KMS-11 (cell line): Measurements from ENCODE around the gene ABTB2.

Source experiments
- H2AFZ ChIP-seq: fragments of 200-600 bp; sonication (generic); 2 replicates; pipeline ENCODE4 v1.6.1; 2016; ENCODE audit warnings: antibody characterized with exemption, mixed run types, low read depth
- H3K27ac ChIP-seq: fragments of 200-600 bp; sonication (generic); 2 replicates; pipeline ENCODE4 v1.6.1; 2016; ENCODE audit warnings: mild to moderate bottlenecking, mixed run types
- H3K27me3 ChIP-seq: fragments of 200-600 bp; sonication (generic); 2 replicates; pipeline ENCODE4 v1.6.1; 2017; ENCODE audit warnings: mild to moderate bottlenecking, low read depth, mixed run types, moderate library complexity; ENCODE audit not compliant: insufficient read depth
- H3K36me3 ChIP-seq: fragments of 200-600 bp; sonication (generic); 2 replicates; pipeline ENCODE4 v1.6.1; 2017; ENCODE audit warnings: mild to moderate bottlenecking, mixed run types; ENCODE audit not compliant: insufficient read depth
- H3K4me1 ChIP-seq: fragments of 200-600 bp; sonication (generic); 2 replicates; pipeline ENCODE4 v1.6.1; 2016; ENCODE audit warnings: mild to moderate bottlenecking, low read depth, mixed run types; ENCODE audit not compliant: poor library complexity, severe bottlenecking
- H3K4me2 ChIP-seq: fragments of 200-600 bp; sonication (generic); 2 replicates; pipeline ENCODE4 v1.7.0; 2016; ENCODE audit warnings: mild to moderate bottlenecking, mixed run types
- H3K4me3 ChIP-seq: fragments of 200-600 bp; sonication (generic); IDR thresholded peaks from 2 replicates; pipeline ENCODE4 v1.6.1; 2017; ENCODE audit warnings: low read depth, low read length, mixed read lengths; ENCODE audit not compliant: insufficient read depth
- H3K79me2 ChIP-seq: fragments of 200-600 bp; sonication (generic); 2 replicates; pipeline ENCODE4 v1.6.1; 2016; ENCODE audit warnings: low read depth, mixed run types; ENCODE audit not compliant: insufficient read depth
- H3K9ac ChIP-seq: fragments of 200-600 bp; sonication (generic); 2 replicates; pipeline ENCODE4 v1.6.1; 2016; ENCODE audit warnings: mild to moderate bottlenecking, mixed run types
- H4K20me1 ChIP-seq: fragments of 200-600 bp; sonication (generic); 2 replicates; pipeline ENCODE4 v1.6.1; 2016; ENCODE audit warnings: mild to moderate bottlenecking, mixed run types; ENCODE audit not compliant: insufficient read depth
- TF ChIP-seq, protein P1 (sequence below): fragments of 200-600 bp; sonication (generic); conservative IDR thresholded peaks from 2 replicates; pipeline ENCODE4 v1.6.1; 2017; ENCODE audit warnings: low read depth, mild to moderate bottlenecking, antibody characterized with exemption, low read length, moderate library complexity, mixed read lengths

ABTB2 gene

DNA sequence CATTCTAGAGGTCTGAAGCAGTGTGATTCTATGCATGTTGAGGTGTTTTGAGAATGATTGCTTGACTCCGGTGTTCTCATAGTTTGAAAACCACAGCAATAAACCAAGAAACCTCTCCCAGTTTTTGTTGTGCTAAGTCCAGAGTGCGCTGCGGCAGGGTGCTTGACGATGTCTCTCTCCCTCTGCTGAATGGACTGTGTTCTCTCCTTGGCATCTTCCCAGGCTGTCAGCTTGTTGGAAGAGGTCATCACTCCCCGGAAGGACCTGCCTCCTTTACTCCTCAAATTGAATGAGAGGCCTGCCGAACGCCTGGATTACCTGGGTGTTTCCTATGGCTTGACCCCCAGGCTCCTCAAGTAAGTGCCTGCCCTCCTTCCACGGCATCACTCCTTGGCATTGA, 221.4 kb downstream of the ABTB2 start:
- no peak overlapping the region for H2AFZ ChIP-seq
- H3K4me3 ChIP-seq = no peak overlapping the region
- peaks cover 3% of the 10 kb centered on the region; the same call in 1 of the 2 replicates for H3K36me3 ChIP-seq
- H3K4me1 ChIP-seq = no peaks in the 10 kb centered on the region
- no peak overlapping the region for H3K27ac ChIP-seq
- no peaks in the 10 kb centered on the region for H3K79me2 ChIP-seq
- TF ChIP-seq, protein P1, sequence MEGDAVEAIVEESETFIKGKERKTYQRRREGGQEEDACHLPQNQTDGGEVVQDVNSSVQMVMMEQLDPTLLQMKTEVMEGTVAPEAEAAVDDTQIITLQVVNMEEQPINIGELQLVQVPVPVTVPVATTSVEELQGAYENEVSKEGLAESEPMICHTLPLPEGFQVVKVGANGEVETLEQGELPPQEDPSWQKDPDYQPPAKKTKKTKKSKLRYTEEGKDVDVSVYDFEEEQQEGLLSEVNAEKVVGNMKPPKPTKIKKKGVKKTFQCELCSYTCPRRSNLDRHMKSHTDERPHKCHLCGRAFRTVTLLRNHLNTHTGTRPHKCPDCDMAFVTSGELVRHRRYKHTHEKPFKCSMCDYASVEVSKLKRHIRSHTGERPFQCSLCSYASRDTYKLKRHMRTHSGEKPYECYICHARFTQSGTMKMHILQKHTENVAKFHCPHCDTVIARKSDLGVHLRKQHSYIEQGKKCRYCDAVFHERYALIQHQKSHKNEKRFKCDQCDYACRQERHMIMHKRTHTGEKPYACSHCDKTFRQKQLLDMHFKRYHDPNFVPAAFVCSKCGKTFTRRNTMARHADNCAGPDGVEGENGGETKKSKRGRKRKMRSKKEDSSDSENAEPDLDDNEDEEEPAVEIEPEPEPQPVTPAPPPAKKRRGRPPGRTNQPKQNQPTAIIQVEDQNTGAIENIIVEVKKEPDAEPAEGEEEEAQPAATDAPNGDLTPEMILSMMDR = no peak
- no peaks in the 10 kb centered on the region; the same call in 1 of the 2 replicates for H4K20me1 ChIP-seq
- H3K4me2 ChIP-seq = no peak overlapping the region
- H3K27me3 ChIP-seq = no peaks in the 10 kb centered on the region
- H3K9ac ChIP-seq = no peak overlapping the region

DNA sequence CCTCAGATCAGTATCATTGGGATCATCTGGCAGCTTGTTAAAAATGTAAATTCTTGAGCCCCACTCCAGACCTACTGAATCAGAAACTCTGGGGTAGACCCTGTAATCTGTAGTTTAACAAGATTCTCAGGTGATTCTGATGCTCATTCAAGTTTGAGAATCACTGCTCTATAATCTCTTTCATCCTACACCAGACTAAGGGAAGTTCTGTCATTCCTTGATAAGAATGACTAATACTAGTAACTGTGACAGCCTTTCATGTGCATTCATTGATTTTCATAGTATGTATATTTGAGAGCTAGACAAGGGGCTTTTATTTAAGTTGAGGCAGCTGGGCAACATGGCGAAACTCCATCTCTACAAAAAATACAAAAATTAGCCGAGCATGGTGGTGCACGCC, 222.4 kb downstream of the ABTB2 start:
- H3K4me1 ChIP-seq = no peaks in the 10 kb centered on the region
- no peak overlapping the region for H3K4me2 ChIP-seq
- TF ChIP-seq, protein P1 = no peak
- H4K20me1 ChIP-seq = no peaks in the 10 kb centered on the region; the same call in 1 of the 2 replicates
- no peak overlapping the region for H3K4me3 ChIP-seq
- H3K79me2 ChIP-seq = no peaks in the 10 kb centered on the region
- H2AFZ ChIP-seq = no peak overlapping the region
- H3K27ac ChIP-seq = no peak overlapping the region
- H3K36me3 ChIP-seq = peaks cover 3% of the 10 kb centered on the region; the same call in 1 of the 2 replicates
- H3K27me3 ChIP-seq = no peaks in the 10 kb centered on the region
- no peak overlapping the region for H3K9ac ChIP-seq

DNA sequence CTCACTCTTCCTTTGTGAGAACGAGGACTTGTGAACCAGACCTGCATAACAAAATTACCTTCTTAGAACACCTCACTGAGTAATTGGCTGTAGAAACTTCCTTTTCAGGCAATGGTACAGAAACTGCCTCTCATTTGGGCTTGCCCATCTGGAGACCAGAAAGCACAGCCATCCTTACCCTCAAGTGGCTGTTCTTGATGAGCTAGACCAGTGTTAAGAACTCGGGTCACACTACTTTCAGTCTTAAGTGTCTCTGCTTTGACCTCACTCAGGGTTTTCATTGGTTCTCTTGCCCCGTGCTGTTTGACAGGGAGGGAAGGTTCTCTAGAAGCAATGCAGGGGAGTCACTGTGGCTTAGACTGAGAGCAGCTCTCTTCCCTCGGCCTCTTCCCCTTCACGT, 223.0 kb downstream of the ABTB2 start:
- H2AFZ ChIP-seq = no peak overlapping the region
- no peaks in the 10 kb centered on the region; the same call in 1 of the 2 replicates for H4K20me1 ChIP-seq
- H3K27me3 ChIP-seq = no peaks in the 10 kb centered on the region
- H3K9ac ChIP-seq = no peak overlapping the region
- TF ChIP-seq, protein P1 = no peak
- no peak overlapping the region for H3K4me2 ChIP-seq
- H3K4me3 ChIP-seq = no peak overlapping the region
- peaks cover 3% of the 10 kb centered on the region; the same call in 1 of the 2 replicates for H3K36me3 ChIP-seq
- no peaks in the 10 kb centered on the region for H3K4me1 ChIP-seq
- H3K79me2 ChIP-seq = no peaks in the 10 kb centered on the region
- no peak overlapping the region for H3K27ac ChIP-seq

DNA sequence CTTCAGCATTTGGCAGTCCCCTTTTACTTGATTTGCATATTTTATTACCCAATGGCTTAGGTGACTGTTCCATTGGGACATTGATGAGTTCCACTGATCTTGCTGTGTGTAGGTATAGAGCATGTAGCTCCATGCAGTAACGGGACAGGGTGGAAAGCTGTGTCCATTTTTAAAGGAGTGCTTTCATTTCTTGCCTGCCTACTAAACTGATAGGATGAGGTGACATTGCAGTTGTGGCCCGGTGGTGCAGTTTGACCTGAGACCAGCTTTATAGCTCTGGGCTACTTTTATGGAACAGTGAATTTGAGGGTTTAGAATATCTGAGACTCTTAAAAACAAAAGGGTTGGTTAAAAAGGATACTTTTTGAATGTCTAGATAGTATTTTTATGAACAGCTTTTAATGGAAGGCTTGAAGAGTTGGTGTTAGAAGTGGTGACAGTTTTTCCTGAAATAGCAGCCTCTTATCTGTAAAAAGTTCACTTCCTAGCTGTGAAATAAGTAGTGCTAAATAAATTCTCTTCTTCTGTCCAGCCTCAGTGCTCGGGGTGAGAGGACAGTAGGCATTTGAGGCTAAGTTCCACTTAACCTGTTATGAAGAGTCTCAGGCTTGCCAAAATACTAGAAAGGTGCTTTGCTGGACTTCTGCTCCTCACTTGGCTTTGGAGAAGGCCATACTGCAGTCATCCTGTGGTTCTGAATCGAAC, 225.4 kb downstream of the ABTB2 start:
- H3K27ac ChIP-seq = no peak overlapping the region
- TF ChIP-seq, protein P1 = no peak
- no peak overlapping the region for H3K4me3 ChIP-seq
- no peaks in the 10 kb centered on the region for H3K79me2 ChIP-seq
- peaks cover 14% of the 10 kb centered on the region; the same call in 1 of the 2 replicates for H3K36me3 ChIP-seq
- H3K4me1 ChIP-seq = no peaks in the 10 kb centered on the region
- no peak overlapping the region for H2AFZ ChIP-seq
- no peaks in the 10 kb centered on the region for H3K27me3 ChIP-seq
- H4K20me1 ChIP-seq = no peaks in the 10 kb centered on the region; the same call in 1 of the 2 replicates
- H3K4me2 ChIP-seq = no peak overlapping the region
- no peak overlapping the region for H3K9ac ChIP-seq
